ENCODE data around the gene ZNF506.
"Not testable (repeated sequence)": the region's sequence is repeated elsewhere in the genome, so short reads cannot be mapped to it uniquely, and the experiment has no call there.

ZNF506 gene

DNA sequence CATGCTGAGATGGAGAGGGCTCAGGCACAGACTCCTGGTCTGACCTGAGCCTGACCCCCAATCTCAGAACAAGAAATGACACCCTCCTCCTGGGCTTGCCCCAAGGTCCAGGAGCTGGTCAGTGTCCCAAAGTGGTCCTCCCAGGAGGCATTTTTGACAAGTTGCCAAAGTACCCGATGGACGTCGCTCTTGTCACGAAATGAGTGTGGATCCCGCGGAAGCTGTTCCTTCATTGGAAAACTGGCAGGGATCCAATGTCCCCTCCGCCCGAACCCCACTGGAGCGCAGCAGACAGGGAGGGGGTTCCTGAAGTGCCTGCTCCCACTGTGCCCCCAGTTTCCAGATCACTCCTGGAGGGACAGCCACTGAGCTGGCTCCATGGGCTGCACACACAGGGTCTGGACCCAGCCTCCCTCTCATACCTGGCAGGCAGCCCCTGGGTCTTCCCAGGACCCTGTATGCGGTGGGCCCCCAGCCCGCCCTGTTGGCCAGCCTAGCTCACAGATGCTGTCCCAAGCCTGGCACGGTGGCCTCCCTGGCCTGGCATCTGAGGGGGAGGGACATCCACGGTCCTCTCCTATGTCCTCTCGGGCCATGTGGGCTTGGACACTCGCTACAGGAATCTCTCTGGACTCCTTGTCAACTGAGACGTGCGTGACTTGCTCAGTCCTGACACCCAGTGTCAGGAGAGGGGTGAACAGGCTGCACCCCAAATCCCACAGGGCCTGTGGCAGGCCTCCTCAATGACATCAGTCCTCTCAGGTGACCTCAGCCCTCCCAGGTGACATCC lies 75.9 kb downstream of the ZNF506 start:
- peak; percentile 33 for DNase-seq (ENCODE audit: low spot score)

DNA sequence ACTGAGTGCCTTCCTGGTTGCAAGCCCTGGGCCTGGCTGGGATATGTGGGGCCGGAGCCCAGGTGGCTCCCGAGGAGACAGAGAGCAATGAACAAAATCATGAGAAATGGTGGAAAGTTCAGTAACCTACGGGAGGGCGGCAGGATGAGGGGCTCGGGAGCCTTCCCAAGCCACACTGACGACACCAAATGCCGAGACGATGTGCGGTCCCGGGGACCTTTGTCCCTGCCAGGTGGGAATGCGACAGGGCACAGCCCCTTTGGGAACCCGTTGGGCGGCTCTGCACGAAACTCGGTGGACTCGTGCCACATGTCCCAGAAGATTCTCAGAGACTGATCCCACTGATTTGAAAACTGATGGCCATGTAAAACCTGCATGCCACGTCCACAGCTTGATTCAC lies 76.9 kb downstream of the ZNF506 start:
- peak; percentile 24 for DNase-seq (ENCODE audit: low spot score)

DNA sequence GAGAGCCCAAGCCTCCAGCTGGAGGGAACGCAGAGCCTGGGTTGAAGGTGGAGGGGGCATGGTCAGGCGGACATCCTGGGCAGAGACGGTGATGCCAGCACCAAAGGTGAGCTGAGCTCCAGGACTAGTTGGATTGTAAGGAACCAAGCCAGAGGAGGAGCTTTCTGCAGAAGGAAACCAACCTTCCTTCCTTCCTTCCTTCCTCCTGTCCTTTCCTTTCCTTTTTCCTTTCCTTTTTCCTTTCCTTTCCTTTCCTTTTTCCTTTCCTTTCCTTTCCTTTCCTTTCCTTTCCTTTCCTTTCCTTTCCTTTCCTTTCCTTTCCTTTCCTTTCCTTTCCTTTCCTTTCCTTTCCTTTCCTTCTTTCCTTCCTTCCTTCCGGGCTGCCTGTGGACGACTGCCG lies 77.6 kb downstream of the ZNF506 start:
- not testable (repeated sequence) for DNase-seq (ENCODE audit: low spot score)

DNA sequence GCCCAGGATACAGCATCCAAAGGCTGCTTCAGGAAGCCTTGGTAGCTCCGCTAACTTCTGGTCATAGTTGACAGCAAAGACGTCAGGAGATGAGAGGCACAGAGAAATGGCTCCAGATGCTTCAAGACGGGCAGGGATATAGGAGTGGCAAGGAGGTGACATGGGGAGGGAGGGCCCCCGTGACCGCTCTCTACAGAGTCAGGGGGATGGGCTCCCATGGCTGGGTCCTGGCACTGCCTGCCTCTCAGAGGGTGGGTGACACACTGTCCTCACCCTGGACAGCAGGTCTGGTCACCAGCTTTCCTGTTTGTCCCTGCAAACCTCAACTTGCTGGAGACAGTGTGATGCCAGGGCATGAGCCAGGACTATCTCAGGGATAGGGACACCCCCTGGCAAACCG lies 78.4 kb downstream of the ZNF506 start:
- no peak for DNase-seq (ENCODE audit: low spot score)

DNA sequence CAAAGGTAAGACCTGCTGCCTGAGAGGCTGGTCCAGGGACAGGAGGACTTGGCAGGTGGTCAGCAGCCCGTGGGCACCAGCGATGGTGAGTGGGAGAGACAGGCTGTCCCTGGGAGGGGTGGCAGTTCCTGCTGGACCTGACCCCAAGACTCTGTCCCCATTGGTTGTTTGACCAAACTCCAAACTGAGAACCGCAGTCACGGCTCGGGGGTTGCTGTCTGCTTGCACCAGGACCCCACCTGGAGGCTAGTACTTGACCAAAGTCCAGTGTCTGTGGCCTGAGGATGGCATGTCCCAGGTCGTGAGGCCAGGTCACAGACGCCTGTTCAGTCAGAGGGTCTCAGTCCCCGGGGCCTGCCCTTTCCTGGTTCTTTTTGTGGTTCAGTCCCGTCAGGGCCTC lies 78.8 kb downstream of the ZNF506 start:
- DNase-seq (ENCODE audit: low spot score): no peak

Data from D341Med (cell line).